KOPT-K1 (cell line): ENCODE data around the gene LHPP.
A peak's percentile ranks its signal among the peaks of the same experiment; 100 is the strongest.

Experiments used
- H3K27ac ChIP-seq: fragments of 200-600 bp; sonication (generic); 2 replicates; pipeline ENCODE4 v1.5.1; 2016; ENCODE audit warnings: antibody characterized with exemption, mild to moderate bottlenecking, low read depth, low read length; ENCODE audit not compliant: poor library complexity, severe bottlenecking
- H3K36me3 ChIP-seq: fragments of 200-600 bp; sonication (generic); 2 replicates; pipeline ENCODE4 v1.5.1; 2017; ENCODE audit warnings: antibody characterized with exemption, mild to moderate bottlenecking, low read length, moderate library complexity; ENCODE audit not compliant: insufficient read depth
- H3K9me3 ChIP-seq: fragments of 200-600 bp; sonication (generic); 2 replicates; pipeline ENCODE4 v1.5.1; 2017; ENCODE audit warnings: antibody characterized with exemption, low read length, mild to moderate bottlenecking; ENCODE audit not compliant: insufficient read depth, poor library complexity, severe bottlenecking

LHPP gene

GRCh38 chr10:124461642-124462347 lies at the start of gene LHPP:
Gene LHPP (plus strand): TSS chr10:124461823. CDS start chr10:124461863, 40 bp downstream.
- H3K36me3 ChIP-seq = no peaks in the 10 kb centered on the region
- peak within 1 kb of the TSS; percentile 65 for H3K27ac ChIP-seq
- no peaks in the 10 kb centered on the region for H3K9me3 ChIP-seq

GRCh38 chr10:124414076-124414475 lies 47.5 kb upstream of the LHPP start:
- H3K36me3 ChIP-seq = peaks cover 8% of the 10 kb centered on the region; the same call in 1 of the 2 replicates
- no peak overlapping the region for H3K27ac ChIP-seq
- no peaks in the 10 kb centered on the region for H3K9me3 ChIP-seq

GRCh38 chr10:124415210-124415609 lies 46.4 kb upstream of the LHPP start:
- no peak overlapping the region for H3K27ac ChIP-seq
- H3K36me3 ChIP-seq = peaks cover 5% of the 10 kb centered on the region; the same call in 1 of the 2 replicates
- H3K9me3 ChIP-seq = no peaks in the 10 kb centered on the region

- H3K27ac ChIP-seq = no peak overlapping the region
- no peaks in the 10 kb centered on the region for H3K36me3 ChIP-seq
- H3K9me3 ChIP-seq = no peaks in the 10 kb centered on the region
These were observed 44.9 kb upstream of the LHPP start for GRCh38 chr10:124416733-124417132.

- H3K9me3 ChIP-seq = no peaks in the 10 kb centered on the region
- H3K36me3 ChIP-seq = no peaks in the 10 kb centered on the region
- H3K27ac ChIP-seq = no peak overlapping the region
These were observed 43.5 kb upstream of the LHPP start for GRCh38 chr10:124417895-124418725.

- Histone ChIP-seq H3K36me3 (no peaks in the 10 kb centered on the region), H3K27ac (no peak within 1 kb of the TSS), H3K9me3 (no peaks in the 10 kb centered on the region)
These were observed 42.7 kb upstream of the LHPP start, which contains the start of gene OAT for GRCh38 chr10:124418726-124419501. Gene OAT (minus strand): TSS chr10:124418923. CDS start chr10:124412171, 6,752 bp downstream.

DNA sequence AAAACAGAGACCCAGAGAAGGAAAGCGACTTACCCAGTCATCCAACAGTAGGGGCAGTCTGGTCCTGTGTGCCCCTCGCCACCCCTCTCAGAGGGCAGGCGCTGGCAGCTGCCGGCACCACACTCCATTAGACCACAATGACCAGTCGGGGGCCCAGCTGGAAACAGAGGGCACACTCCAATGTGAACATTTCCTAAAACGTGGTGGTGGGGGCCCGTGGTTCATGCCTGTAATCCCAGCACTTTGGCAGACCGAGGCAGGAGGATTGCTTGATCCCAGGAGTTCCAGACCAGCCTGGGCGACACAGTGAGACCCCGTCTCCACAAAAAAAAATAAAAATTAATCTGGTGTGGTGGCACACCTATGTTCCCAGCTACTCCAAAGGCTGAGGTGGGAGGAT lies 42.0 kb upstream of the LHPP start:
- Histone ChIP-seq H3K9me3 (no peaks in the 10 kb centered on the region), H3K27ac (no peak overlapping the region), H3K36me3 (no peaks in the 10 kb centered on the region)

DNA sequence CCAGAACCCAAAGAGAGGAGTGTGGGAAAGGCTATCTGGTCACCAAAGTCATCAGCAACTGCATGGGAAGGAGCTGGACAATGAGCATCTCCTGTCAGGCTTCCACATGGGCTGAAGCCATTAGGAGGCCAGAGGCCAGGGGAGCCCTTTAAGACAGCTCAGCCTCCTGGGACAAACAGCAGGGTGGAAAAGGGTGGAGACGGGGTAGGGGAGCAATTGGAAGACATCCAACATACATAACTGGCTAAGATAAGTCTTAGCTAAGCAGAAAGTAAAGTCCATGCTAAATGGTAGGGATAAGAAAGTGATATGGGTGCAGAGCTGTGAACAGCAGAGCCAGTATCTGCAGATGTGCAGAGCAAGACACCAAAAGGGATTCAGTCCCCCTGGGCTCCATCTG lies 41.4 kb upstream of the LHPP start:
- no peaks in the 10 kb centered on the region for H3K9me3 ChIP-seq
- H3K27ac ChIP-seq = no peak overlapping the region

GRCh38 chr10:124422742-124423141 lies 38.9 kb upstream of the LHPP start:
- Histone ChIP-seq H3K27ac (no peak overlapping the region), H3K9me3 (no peaks in the 10 kb centered on the region), H3K36me3 (no peaks in the 10 kb centered on the region)

More for the DNA sequence above, 41.4 kb upstream of the LHPP start:
- H3K36me3 ChIP-seq = no peaks in the 10 kb centered on the region

DNA sequence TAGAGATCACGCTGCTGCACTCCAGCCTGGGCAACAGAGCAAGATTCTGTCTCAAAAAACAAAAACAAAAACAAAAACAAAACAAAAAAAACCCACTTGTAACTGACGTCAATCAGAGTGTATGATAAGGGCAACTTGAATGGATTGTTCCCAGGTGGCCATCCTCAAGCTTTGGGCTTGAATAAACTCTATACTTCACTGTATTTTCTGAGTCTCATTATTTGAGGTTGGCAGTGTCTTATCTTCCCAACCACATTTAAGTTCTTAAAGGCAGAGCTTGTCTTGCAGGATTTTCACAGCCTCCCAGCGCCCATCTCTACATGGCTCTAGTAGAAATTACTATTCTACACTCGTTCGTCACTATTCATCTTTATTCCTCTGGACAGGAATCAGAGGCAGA lies 37.8 kb upstream of the LHPP start:
- Histone ChIP-seq H3K36me3 (no peaks in the 10 kb centered on the region), H3K9me3 (no peaks in the 10 kb centered on the region), H3K27ac (no peak overlapping the region)

DNA sequence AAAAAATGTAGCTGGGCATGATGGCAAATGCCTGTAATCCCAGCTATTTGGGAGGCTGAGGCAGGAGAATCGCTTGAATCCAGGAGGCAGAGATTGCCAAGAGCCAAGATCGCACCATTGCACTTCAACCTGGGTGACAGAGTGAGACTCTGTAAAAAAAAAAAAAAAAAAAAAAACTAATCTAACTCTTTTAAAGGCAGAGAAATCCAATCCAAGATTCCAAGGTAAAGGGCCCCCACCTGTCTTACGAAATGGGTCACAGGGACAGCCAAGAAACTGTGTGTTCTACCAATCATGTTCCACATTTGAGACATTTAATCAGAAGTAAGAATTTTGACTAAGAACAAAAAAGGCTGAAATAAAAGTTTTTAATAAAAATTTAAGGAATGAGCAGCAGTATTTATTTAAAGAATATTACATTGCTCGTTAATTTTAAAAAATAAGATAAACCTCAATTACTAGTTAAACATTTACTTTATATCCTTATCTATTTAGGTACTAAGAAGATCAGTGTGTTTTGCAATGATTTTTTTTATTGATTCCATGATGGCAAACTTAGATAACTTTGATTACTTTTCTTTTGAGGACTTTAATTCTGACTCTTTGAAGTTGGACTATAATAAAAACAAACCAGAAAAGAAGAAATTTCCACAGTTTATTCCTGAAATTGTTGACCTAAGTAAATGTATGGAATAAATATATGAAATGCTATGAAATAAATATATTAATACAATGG lies 36.2 kb upstream of the LHPP start:
- Histone ChIP-seq H3K27ac (no peak overlapping the region), H3K36me3 (no peaks in the 10 kb centered on the region), H3K9me3 (no peaks in the 10 kb centered on the region)

DNA sequence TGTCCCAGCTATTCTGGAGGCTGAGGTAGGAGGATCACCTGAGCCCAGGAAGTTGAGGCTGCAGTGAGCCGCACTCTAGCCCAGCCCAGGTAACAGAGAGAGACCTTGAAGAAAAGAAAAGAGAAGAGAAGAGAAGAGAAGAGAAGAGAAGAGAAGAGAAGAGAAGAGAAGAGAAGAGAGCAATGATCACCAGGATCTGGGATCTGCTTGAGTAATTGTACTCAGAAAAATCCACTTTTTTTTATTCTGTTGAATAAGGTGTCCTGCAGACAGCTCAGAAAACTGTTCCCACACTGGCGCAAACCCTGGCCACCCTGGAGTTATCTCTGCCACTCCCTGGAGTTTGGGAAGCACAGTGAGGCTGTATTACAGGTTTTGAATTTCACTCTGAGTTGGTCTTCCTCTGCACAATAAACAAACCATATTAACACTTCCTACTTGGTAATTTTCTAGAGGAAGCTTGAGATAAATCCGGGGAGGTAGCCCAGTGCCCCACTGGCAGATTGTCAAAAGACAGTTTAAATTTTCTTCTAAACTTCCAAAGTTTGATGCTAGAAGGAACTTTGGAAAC lies 33.3 kb upstream of the LHPP start:
- no peak overlapping the region for H3K27ac ChIP-seq
- no peaks in the 10 kb centered on the region for H3K9me3 ChIP-seq
- H3K36me3 ChIP-seq = no peaks in the 10 kb centered on the region

GRCh38 chr10:124429576-124429975 lies 32.0 kb upstream of the LHPP start:
- Histone ChIP-seq H3K9me3 (no peaks in the 10 kb centered on the region), H3K27ac (no peak overlapping the region)

GRCh38 chr10:124430077-124430476 lies 31.5 kb upstream of the LHPP start:
- Histone ChIP-seq H3K36me3 (no peaks in the 10 kb centered on the region), H3K27ac (no peak overlapping the region), H3K9me3 (no peaks in the 10 kb centered on the region)

More at GRCh38 chr10:124429576-124429975, 32.0 kb upstream of the LHPP start:
- no peaks in the 10 kb centered on the region for H3K36me3 ChIP-seq
